HEK293 (cell line): ENCODE measurements around the gene DNASE1L3.
A peak's percentile ranks its signal among the peaks of the same experiment; 100 is the strongest.
"Not testable (repeated sequence)": the region's sequence is repeated elsewhere in the genome, so short reads cannot be mapped to it uniquely, and the experiment has no call there.

Experiments used
- CTCF ChIA-PET: fragments of 350-600 bp; formaldehyde crosslinking; extraction: SDS; loops from one replicate; lab custom pipeline; 2021; ENCODE audit warnings: antibody characterized with exemption; lab: Yijun Ruan, JAX
- POLR2A ChIA-PET: fragments of 300-600 bp; formaldehyde crosslinking; extraction: SDS; loops from one replicate; lab custom pipeline; 2020; ENCODE audit warnings: antibody characterized with exemption, inconsistent platforms; lab: Yijun Ruan, JAX
- H3K27ac ChIP-seq: fragments of 200-500 bp; sonication (Bioruptor generic); 2 replicates; pipeline ENCODE4 v1.5.1; 2014; ENCODE audit warnings: low read depth, low read length, control low read depth, inconsistent platforms; ENCODE audit errors: extremely low read depth
- H3K36me3 ChIP-seq, 2 experiments: fragments of 200-500 bp in 1 of 2; sonication (Bioruptor generic) in 1 of 2; 1 replicate in 1 of 2; 2 replicates in 1 of 2; pipeline ENCODE4 v1.5.1; 2014 to 2017; ENCODE audit warnings: inconsistent platforms in 2 of 2, low read length in 2 of 2; ENCODE audit not compliant: control insufficient read depth in 2 of 2, insufficient read depth in 1 of 2
- H3K4me1 ChIP-seq: fragments of 200-500 bp; sonication (Bioruptor generic); 2 replicates; pipeline ENCODE4 v1.5.1; 2014; ENCODE audit warnings: mild to moderate bottlenecking, low read length, inconsistent platforms; ENCODE audit not compliant: control insufficient read depth, insufficient read depth
- H3K4me3 ChIP-seq: 2 replicates; pipeline ENCODE4 v1.5.1; 2011; ENCODE audit warnings: low read depth, mild to moderate bottlenecking, control low read depth, low read length, moderate library complexity
- H3K9me3 ChIP-seq: fragments of 200-500 bp; sonication (Bioruptor generic); 2 replicates; pipeline ENCODE4 v1.5.1; 2014; ENCODE audit warnings: low read depth, low read length, inconsistent platforms; ENCODE audit not compliant: control insufficient read depth, insufficient read depth
- GLIS1 ChIP-seq: fragments of 450-650 bp; formaldehyde crosslinking; IDR thresholded peaks from 2 replicates; pipeline ENCODE4 v1.5.1; 2016; ENCODE audit warnings: missing biosample characterization, missing genetic modification characterization
- HOXC10 ChIP-seq: sonication (generic); formaldehyde crosslinking; IDR thresholded peaks from 2 replicates; pipeline ENCODE4 v1.8.1; 2023; ENCODE audit warnings: mild to moderate bottlenecking, missing genetic modification reagents
- PRDM10 ChIP-seq: fragments of 450-650 bp; formaldehyde crosslinking; IDR thresholded peaks from 2 replicates; pipeline ENCODE4 v1.5.1; 2016; ENCODE audit warnings: missing biosample characterization, missing genetic modification characterization
- SALL2 ChIP-seq: fragments of 450-650 bp; formaldehyde crosslinking; IDR thresholded peaks from 2 replicates; pipeline ENCODE4 v1.5.0; 2017; ENCODE audit warnings: missing biosample characterization, mild to moderate bottlenecking, missing genetic modification characterization, borderline replicate concordance
- SP3 ChIP-seq: fragments of 450-650 bp; formaldehyde crosslinking; IDR thresholded peaks from 2 replicates; pipeline ENCODE4 v1.5.1; 2016; ENCODE audit warnings: missing biosample characterization, missing genetic modification characterization
- ZBTB20 ChIP-seq: fragments of 450-650 bp; formaldehyde crosslinking; IDR thresholded peaks from 2 replicates; pipeline ENCODE4 v1.5.1; 2016; ENCODE audit warnings: missing biosample characterization, missing genetic modification characterization
- ZFP41 ChIP-seq: fragments of 450-650 bp; formaldehyde crosslinking; IDR thresholded peaks from 2 replicates; pipeline ENCODE4 v1.5.1; 2016; ENCODE audit warnings: missing biosample characterization, missing genetic modification characterization, borderline replicate concordance
- ZFP69B ChIP-seq: fragments of 450-650 bp; formaldehyde crosslinking; IDR thresholded peaks from 2 replicates; pipeline ENCODE4 v1.5.1; 2016; ENCODE audit warnings: missing biosample characterization, missing genetic modification characterization
- ZIC2 ChIP-seq: fragments of 450-650 bp; formaldehyde crosslinking; IDR thresholded peaks from 2 replicates; pipeline ENCODE4 v1.5.1; 2016; ENCODE audit warnings: missing biosample characterization, missing genetic modification characterization
- ZNF121 ChIP-seq: fragments of 450-650 bp; formaldehyde crosslinking; IDR thresholded peaks from 2 replicates; pipeline ENCODE4 v1.5.1; 2016; ENCODE audit warnings: missing biosample characterization, missing genetic modification characterization
- ZNF146 ChIP-seq: fragments of 450-650 bp; formaldehyde crosslinking; IDR thresholded peaks from 2 replicates; pipeline ENCODE4 v1.5.1; 2016; ENCODE audit warnings: missing biosample characterization, missing genetic modification characterization
- ZNF157 ChIP-seq: fragments of 450-650 bp; formaldehyde crosslinking; IDR thresholded peaks from 2 replicates; pipeline ENCODE4 v1.5.1; 2016; ENCODE audit warnings: missing biosample characterization, missing genetic modification characterization
- ZNF2 ChIP-seq: fragments of 450-650 bp; formaldehyde crosslinking; IDR thresholded peaks from 2 replicates; pipeline ENCODE4 v1.5.1; 2016; ENCODE audit warnings: missing biosample characterization, missing genetic modification characterization
- ZNF266 ChIP-seq: fragments of 450-650 bp; formaldehyde crosslinking; IDR thresholded peaks from 2 replicates; pipeline ENCODE4 v1.5.1; 2016; ENCODE audit warnings: missing biosample characterization, missing genetic modification characterization, low read depth
- ZNF335 ChIP-seq: fragments of 450-650 bp; formaldehyde crosslinking; conservative IDR thresholded peaks from 2 replicates; pipeline ENCODE4 v1.5.1; 2016; ENCODE audit warnings: missing biosample characterization, missing genetic modification characterization
- ZNF580 ChIP-seq: fragments of 450-650 bp; formaldehyde crosslinking; IDR thresholded peaks from 2 replicates; pipeline ENCODE4 v1.5.1; 2016; ENCODE audit warnings: missing biosample characterization, missing genetic modification characterization
- ZNF658 ChIP-seq: fragments of 450-650 bp; formaldehyde crosslinking; IDR thresholded peaks from 2 replicates; pipeline ENCODE4; 2016; ENCODE audit warnings: missing biosample characterization, missing genetic modification characterization
- ZNF747 ChIP-seq: fragments of 450-650 bp; formaldehyde crosslinking; IDR thresholded peaks from 2 replicates; pipeline ENCODE4 v1.5.1; 2016; ENCODE audit warnings: missing biosample characterization, missing genetic modification characterization
- ZNF837 ChIP-seq: fragments of 450-650 bp; formaldehyde crosslinking; IDR thresholded peaks from 2 replicates; pipeline ENCODE4 v1.5.1; 2016; ENCODE audit warnings: missing biosample characterization, missing genetic modification characterization
- ZSCAN16 ChIP-seq: fragments of 450-650 bp; formaldehyde crosslinking; IDR thresholded peaks from 2 replicates; pipeline ENCODE4 v1.5.1; 2016; ENCODE audit warnings: missing biosample characterization, missing genetic modification characterization

The DNASE1L3 gene

GRCh38 chr3:58246148-58247047 is 35.6 kb upstream of the DNASE1L3 start:
- Histone ChIP-seq H3K4me3 (no peak overlapping the region), H3K4me1 (peaks cover under 1% of the 10 kb centered on the region), H3K9me3 (no peaks in the 10 kb centered on the region), H3K27ac (no peak overlapping the region), H3K36me3 (no peaks in the 10 kb centered on the region)
- ChIA-PET CTCF (no interaction called here), POLR2A (no interaction called here)
- TF ChIP-seq ZIC2 (peak; percentile 60; the same call in 1 of the 2 replicates), ZFP69B (tag by site-specific recombination) (no peak), PRDM10 (0 out of 2 replicates have a peak, but pooled peaks have one; percentile 28), GLIS1 (tag by site-specific recombination) (peak; percentile 25; the same call in 1 of the 2 replicates)

- ChIA-PET CTCF (no interaction called here), POLR2A (no interaction called here)
- H3K4me1 ChIP-seq, result no peaks in the 10 kb centered on the region
- TF ChIP-seq SP3 (tag by site-specific recombination), result no peak
- H3K9me3 ChIP-seq, result no peaks in the 10 kb centered on the region
- H3K27ac ChIP-seq, result no peak overlapping the region
- H3K36me3 ChIP-seq, result no peaks in the 10 kb centered on the region
- H3K4me3 ChIP-seq, result no peak overlapping the region
Measured at GRCh38 chr3:58243976-58244585, 33.3 kb upstream of the DNASE1L3 start.

GRCh38 chr3:58242860-58243259 is 32.1 kb upstream of the DNASE1L3 start:
- CTCF ChIA-PET, result not testable (repeated sequence)
- TF ChIP-seq ZNF580 (tag by site-specific recombination) (0 out of 2 replicates have a peak, but pooled peaks have one; percentile 41), ZNF146 (peak; percentile 97)

GRCh38 chr3:58242340-58242739 is 31.6 kb upstream of the DNASE1L3 start:
- POLR2A ChIA-PET, result interaction anchor here (0.5 kb wide), 1 partner anchor 22 kb away, joined by 3 read pairs; no protein-coding TSS in a partner anchor
- Histone ChIP-seq H3K27ac (no peak overlapping the region), H3K9me3 (no peaks in the 10 kb centered on the region), H3K4me1 (no peaks in the 10 kb centered on the region), H3K4me3 (no peak overlapping the region), H3K36me3 (no peaks in the 10 kb centered on the region)
- TF ChIP-seq SALL2 (tag by site-specific recombination), result no peak
- TF ChIP-seq HOXC10 (CRISPR knock-in tag), result no peak
- no peak for TF ChIP-seq ZSCAN16
- TF ChIP-seq ZNF2 (tag by site-specific recombination), result no peak
- no peak for TF ChIP-seq ZNF157 (tag by site-specific recombination)
- no peak for TF ChIP-seq ZNF121 (tag by site-specific recombination)
- no peak for TF ChIP-seq ZNF658 (tag by site-specific recombination)
- no peak for TF ChIP-seq ZBTB20 (tag by site-specific recombination)
- TF ChIP-seq ZNF837 (tag by site-specific recombination), result no peak
- TF ChIP-seq ZNF747 (tag by site-specific recombination), result no peak
- TF ChIP-seq ZNF335 (tag by site-specific recombination), result no peak
- no peak for TF ChIP-seq SP3 (tag by site-specific recombination)
- no peak for TF ChIP-seq ZNF266
- TF ChIP-seq ZFP41 (tag by site-specific recombination), result no peak
- CTCF ChIA-PET, result no interaction called here

More at GRCh38 chr3:58242860-58243259, 32.1 kb upstream of the DNASE1L3 start:
- not testable (repeated sequence) for H3K4me1 ChIP-seq, H3K9me3 ChIP-seq, H3K4me3 ChIP-seq, H3K36me3 ChIP-seq, H3K27ac ChIP-seq
- POLR2A ChIA-PET, result interaction anchor here (0.5 kb wide), 1 partner anchor 22 kb away, joined by 3 read pairs; no protein-coding TSS in a partner anchor
